WTC11 (cell line): ENCODE results near the gene GJB1. TPM values are rescaled to one million over a fixed set of nuclear protein-coding genes. Genes with fewer than 3 reads are reported as not detected.

Experiments used
- ATAC-seq: fragments of 200-7000 bp; cut with Tn5 transposase; 2 replicates; pipeline ENCODE4 v1.10.0; 2021; ENCODE audit warnings: mild to moderate bottlenecking, moderate library complexity
- CTCF ChIA-PET: fragments of 300-600 bp; sonication (Branson Sonifier 250); formaldehyde crosslinking; loops from one replicate; lab custom pipeline; 2021; ENCODE audit warnings: antibody characterized with exemption; lab: Charles Lee
- POLR2A ChIA-PET: fragments of 350-600 bp; sonication (Branson Sonifier 250); formaldehyde crosslinking; loops from one replicate; lab custom pipeline; 2021; ENCODE audit warnings: antibody characterized with exemption; lab: Charles Lee
- DNase-seq: peaks from one replicate; pipeline ENCODE4 v3.0.0; 2021; ENCODE audit warnings: low spot score
- H3K27ac Mint-ChIP-seq: 2 replicates; pipeline ENCODE4 v1.8.0; 2021; ENCODE audit warnings: mixed read lengths
- H3K27me3 Mint-ChIP-seq: 2 replicates; pipeline ENCODE4 v1.8.0; 2021; ENCODE audit warnings: low read depth, mild to moderate bottlenecking, moderate library complexity, mixed read lengths
- H3K36me3 Mint-ChIP-seq: 2 replicates; pipeline ENCODE4 v1.8.0; 2021; ENCODE audit warnings: mixed read lengths
- H3K4me1 Mint-ChIP-seq: 2 replicates; pipeline ENCODE4 v1.8.0; 2022; ENCODE audit warnings: mixed read lengths
- H3K4me3 Mint-ChIP-seq: 2 replicates; pipeline ENCODE4 v1.8.0; 2021; ENCODE audit warnings: mild to moderate bottlenecking, moderate library complexity, mixed read lengths
- H3K9me3 Mint-ChIP-seq: 2 replicates; pipeline ENCODE4 v1.8.0; 2021; ENCODE audit warnings: mixed read lengths
- ATF1 ChIP-seq: sonication (generic); formaldehyde crosslinking; IDR thresholded peaks from 2 replicates; pipeline ENCODE4 v1.8.1; 2023; ENCODE audit warnings: mild to moderate bottlenecking, moderate library complexity, missing genetic modification reagents
- ELF4 ChIP-seq: sonication (generic); formaldehyde crosslinking; IDR thresholded peaks from 2 replicates; pipeline ENCODE4 v1.8.1; 2022; ENCODE audit warnings: low read depth, mild to moderate bottlenecking, moderate library complexity, missing genetic modification reagents
- FOXJ3 ChIP-seq: sonication (generic); formaldehyde crosslinking; IDR thresholded peaks from 2 replicates; pipeline ENCODE4 v1.9.0; 2021; ENCODE audit warnings: missing genetic modification reagents, mild to moderate bottlenecking, borderline replicate concordance
- GTF2I ChIP-seq: fragments of 250-450 bp; sonication (Bioruptor Pico); conservative IDR thresholded peaks from 2 replicates; pipeline ENCODE4 v1.4.0; 2021; ENCODE audit warnings: mild to moderate bottlenecking
- HMGA2 ChIP-seq: fragments of 250-450 bp; sonication (Bioruptor Pico); IDR thresholded peaks from 2 replicates; pipeline ENCODE4 v1.4.0; 2021; ENCODE audit warnings: mild to moderate bottlenecking, moderate library complexity
- NFE2L1 ChIP-seq: sonication (generic); formaldehyde crosslinking; IDR thresholded peaks from 2 replicates; pipeline ENCODE4 v1.8.1; 2023; ENCODE audit warnings: missing genetic modification reagents
- OVOL2 ChIP-seq: fragments of 250-450 bp; sonication (Bioruptor Pico); IDR thresholded peaks from 2 replicates; pipeline ENCODE4 v1.9.0; 2021; ENCODE audit warnings: mild to moderate bottlenecking, borderline replicate concordance
- SMAD3 ChIP-seq: sonication (generic); formaldehyde crosslinking; IDR thresholded peaks from 2 replicates; pipeline ENCODE4 v1.8.0; 2022; ENCODE audit warnings: missing genetic modification reagents, mild to moderate bottlenecking, borderline replicate concordance
- SMAD4 ChIP-seq: sonication (generic); formaldehyde crosslinking; IDR thresholded peaks from 2 replicates; pipeline ENCODE4 v1.8.0; 2022; ENCODE audit warnings: mild to moderate bottlenecking, missing genetic modification reagents
- SOX15 ChIP-seq: fragments of 250-450 bp; sonication (Bioruptor Pico); IDR thresholded peaks from 2 replicates; pipeline ENCODE4 v1.9.0; 2021; ENCODE audit warnings: mild to moderate bottlenecking
- TP53 ChIP-seq: sonication (generic); formaldehyde crosslinking; IDR thresholded peaks from 2 replicates; pipeline ENCODE4 v1.8.1; 2023; ENCODE audit warnings: mild to moderate bottlenecking, missing genetic modification reagents
- ZNF121 ChIP-seq: sonication (generic); formaldehyde crosslinking; IDR thresholded peaks from 2 replicates; pipeline ENCODE4 v1.8.0; 2023; ENCODE audit warnings: missing genetic modification reagents
- ZNF219 ChIP-seq: sonication (generic); formaldehyde crosslinking; IDR thresholded peaks from 2 replicates; pipeline ENCODE4 v1.8.0; 2023; ENCODE audit warnings: missing genetic modification reagents, mild to moderate bottlenecking, borderline replicate concordance
- ZNF232 ChIP-seq: sonication (generic); formaldehyde crosslinking; IDR thresholded peaks from 2 replicates; pipeline ENCODE4 v1.8.0; 2022; ENCODE audit warnings: mild to moderate bottlenecking, missing genetic modification reagents
- ZNF423 ChIP-seq: fragments of 250-450 bp; sonication (Bioruptor Pico); IDR thresholded peaks from 2 replicates; pipeline ENCODE4 v2.1.2; 2022; ENCODE audit warnings: mild to moderate bottlenecking, moderate library complexity
- ZNF671 ChIP-seq: fragments of 250-450 bp; sonication (Bioruptor Pico); IDR thresholded peaks from 2 replicates; pipeline ENCODE4 v1.8.0; 2021; ENCODE audit warnings: mild to moderate bottlenecking
- total RNA-seq: library from RNA; stranded (reverse); gene quantifications from 3 replicates; pipeline ENCODE4 v1.2.3, GENCODE V29; 2021
- TF ChIP-seq, protein P1 (sequence below): sonication (generic); formaldehyde crosslinking; IDR thresholded peaks from 2 replicates; pipeline ENCODE4 v1.8.1; 2022; ENCODE audit warnings: low read depth, mild to moderate bottlenecking, moderate library complexity, missing genetic modification reagents, borderline replicate concordance
- TF ChIP-seq, protein P2 (sequence below): sonication (generic); formaldehyde crosslinking; IDR thresholded peaks from 2 replicates; pipeline ENCODE4 v1.8.1; 2023; ENCODE audit warnings: mild to moderate bottlenecking, missing genetic modification reagents
- TF ChIP-seq, protein P3 (sequence below): fragments of 250-450 bp; sonication (Bioruptor Pico); conservative IDR thresholded peaks from 2 replicates; pipeline ENCODE4 v1.9.0; 2021; ENCODE audit warnings: mild to moderate bottlenecking
- TF ChIP-seq, protein P4 (sequence below): sonication (generic); formaldehyde crosslinking; IDR thresholded peaks from 2 replicates; pipeline ENCODE4 v1.8.0; 2022; ENCODE audit warnings: mild to moderate bottlenecking, missing genetic modification reagents
- TF ChIP-seq, protein P5 (sequence below): sonication (generic); formaldehyde crosslinking; IDR thresholded peaks from 2 replicates; pipeline ENCODE4 v1.8.0; 2022; ENCODE audit warnings: mild to moderate bottlenecking, missing genetic modification reagents

The GJB1 gene
- total RNA-seq, 1 experiment from 2014 or later = 0.17 TPM

DNA sequence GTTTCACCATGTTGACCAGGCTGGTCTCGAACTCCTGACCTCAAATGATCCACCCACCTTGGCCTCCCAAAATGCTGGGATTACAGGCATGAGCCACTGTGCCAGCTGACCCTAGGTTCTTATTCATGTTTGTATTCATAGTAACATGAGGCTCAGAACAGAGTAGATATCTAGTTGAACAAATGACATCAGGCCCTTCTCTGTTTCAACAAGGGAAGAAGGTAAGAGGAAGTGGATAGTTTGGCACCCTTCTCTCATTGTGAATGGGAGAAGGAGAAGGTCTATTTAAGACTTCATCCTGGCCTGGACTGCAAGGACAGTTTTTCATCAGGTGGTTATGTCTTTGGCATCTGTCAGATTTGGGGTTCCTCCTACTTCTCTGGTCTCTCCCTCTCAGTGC, 13.8 kb downstream of the GJB1 start:
- ChIA-PET CTCF (no interaction called here), POLR2A (no interaction called here)
- ATAC-seq (no peak), DNase-seq (no peak)
- no peaks in the 10 kb centered on the region for H3K4me1 Mint-ChIP-seq
- peaks cover 21% of the 10 kb centered on the region for H3K36me3 Mint-ChIP-seq
- H3K27me3 Mint-ChIP-seq = no peaks in the 10 kb centered on the region
- no peak overlapping the region for H3K27ac Mint-ChIP-seq
- no peak overlapping the region for H3K4me3 Mint-ChIP-seq
- TF ChIP-seq, protein P1, sequence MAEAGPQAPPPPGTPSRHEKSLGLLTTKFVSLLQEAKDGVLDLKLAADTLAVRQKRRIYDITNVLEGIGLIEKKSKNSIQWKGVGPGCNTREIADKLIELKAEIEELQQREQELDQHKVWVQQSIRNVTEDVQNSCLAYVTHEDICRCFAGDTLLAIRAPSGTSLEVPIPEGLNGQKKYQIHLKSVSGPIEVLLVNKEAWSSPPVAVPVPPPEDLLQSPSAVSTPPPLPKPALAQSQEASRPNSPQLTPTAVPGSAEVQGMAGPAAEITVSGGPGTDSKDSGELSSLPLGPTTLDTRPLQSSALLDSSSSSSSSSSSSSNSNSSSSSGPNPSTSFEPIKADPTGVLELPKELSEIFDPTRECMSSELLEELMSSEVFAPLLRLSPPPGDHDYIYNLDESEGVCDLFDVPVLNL = no peak
- TF ChIP-seq, protein P2, sequence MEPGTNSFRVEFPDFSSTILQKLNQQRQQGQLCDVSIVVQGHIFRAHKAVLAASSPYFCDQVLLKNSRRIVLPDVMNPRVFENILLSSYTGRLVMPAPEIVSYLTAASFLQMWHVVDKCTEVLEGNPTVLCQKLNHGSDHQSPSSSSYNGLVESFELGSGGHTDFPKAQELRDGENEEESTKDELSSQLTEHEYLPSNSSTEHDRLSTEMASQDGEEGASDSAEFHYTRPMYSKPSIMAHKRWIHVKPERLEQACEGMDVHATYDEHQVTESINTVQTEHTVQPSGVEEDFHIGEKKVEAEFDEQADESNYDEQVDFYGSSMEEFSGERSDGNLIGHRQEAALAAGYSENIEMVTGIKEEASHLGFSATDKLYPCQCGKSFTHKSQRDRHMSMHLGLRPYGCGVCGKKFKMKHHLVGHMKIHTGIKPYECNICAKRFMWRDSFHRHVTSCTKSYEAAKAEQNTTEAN (CRISPR knock-in tag) = no peak
- TF ChIP-seq GTF2I (CRISPR knock-in tag) (no peak), NFE2L1 (CRISPR knock-in tag) (no peak), OVOL2 (CRISPR knock-in tag) (no peak), ZNF219 (CRISPR knock-in tag) (no peak), ATF1 (CRISPR knock-in tag) (no peak), ZNF121 (no peak), SOX15 (CRISPR knock-in tag) (no peak), ZNF232 (CRISPR knock-in tag) (no peak), FOXJ3 (CRISPR knock-in tag) (no peak), SMAD4 (CRISPR knock-in tag) (no peak), TP53 (CRISPR knock-in tag) (no peak), ELF4 (CRISPR knock-in tag) (no peak), ZNF423 (CRISPR knock-in tag) (no peak)
- TF ChIP-seq, protein P3, sequence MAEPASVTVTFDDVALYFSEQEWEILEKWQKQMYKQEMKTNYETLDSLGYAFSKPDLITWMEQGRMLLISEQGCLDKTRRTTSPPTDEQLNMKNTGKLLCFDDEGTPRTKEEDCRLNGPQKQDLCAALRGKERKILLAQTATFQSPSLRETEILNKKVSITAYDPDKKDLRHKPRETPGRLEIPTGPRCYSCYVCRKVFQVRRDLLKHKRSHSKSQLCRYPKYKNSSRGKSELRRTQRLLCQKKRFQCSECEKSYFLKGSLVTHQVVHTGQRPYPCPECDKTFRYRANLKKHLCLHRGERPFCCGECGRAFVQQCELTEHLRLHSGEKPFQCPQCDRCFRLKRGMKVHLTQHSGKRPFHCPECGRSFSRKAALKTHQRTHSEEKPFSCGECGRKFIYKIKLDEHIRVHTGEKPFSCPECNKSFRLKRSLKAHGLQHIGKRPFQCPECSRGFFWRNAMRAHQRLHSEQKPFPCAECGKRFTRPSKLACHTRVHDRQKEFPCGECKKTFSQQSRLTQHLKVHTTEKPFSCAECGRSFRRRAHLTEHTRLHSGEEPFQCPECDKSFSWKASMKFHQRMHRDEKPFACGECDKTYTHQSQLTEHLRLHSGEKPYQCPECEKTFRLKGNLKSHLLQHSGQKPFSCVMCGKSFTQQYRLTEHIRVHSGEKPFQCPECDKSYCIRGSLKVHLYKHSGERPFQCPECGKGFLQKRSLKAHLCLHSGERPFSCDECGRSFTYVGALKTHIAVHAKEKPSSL (CRISPR knock-in tag) = no peak
- TF ChIP-seq, protein P4, sequence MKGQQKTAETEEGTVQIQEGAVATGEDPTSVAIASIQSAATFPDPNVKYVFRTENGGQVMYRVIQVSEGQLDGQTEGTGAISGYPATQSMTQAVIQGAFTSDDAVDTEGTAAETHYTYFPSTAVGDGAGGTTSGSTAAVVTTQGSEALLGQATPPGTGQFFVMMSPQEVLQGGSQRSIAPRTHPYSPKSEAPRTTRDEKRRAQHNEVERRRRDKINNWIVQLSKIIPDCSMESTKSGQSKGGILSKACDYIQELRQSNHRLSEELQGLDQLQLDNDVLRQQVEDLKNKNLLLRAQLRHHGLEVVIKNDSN = no peak
- no peaks in the 10 kb centered on the region for H3K9me3 Mint-ChIP-seq

DNA sequence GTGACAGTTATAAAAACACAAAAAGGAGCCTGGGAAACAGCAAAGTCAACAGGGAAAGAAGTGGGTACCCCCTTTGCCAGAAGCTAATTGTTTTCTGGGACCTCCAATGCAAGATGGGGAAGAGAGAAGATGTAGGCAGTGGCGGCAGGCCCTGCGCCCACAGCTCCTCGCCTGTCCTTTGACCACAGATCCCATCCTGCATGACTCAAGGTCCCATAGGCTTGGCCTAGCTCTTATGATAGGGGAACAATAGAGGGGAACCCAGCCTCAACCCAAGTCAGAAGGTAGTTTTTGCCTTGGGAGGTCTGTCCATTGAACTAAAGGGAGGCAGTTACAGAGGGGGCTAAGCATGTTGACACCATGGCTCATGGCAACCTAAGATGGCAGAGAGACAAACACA, 16.8 kb downstream of the GJB1 start:
- no peaks in the 10 kb centered on the region for H3K27me3 Mint-ChIP-seq
- CTCF ChIA-PET = no interaction called here
- no peaks in the 10 kb centered on the region for H3K4me1 Mint-ChIP-seq
- ATAC-seq (no peak), DNase-seq (no peak)
- peak overlapping the region; percentile 49; the same call in 1 of the 2 replicates for H3K27ac Mint-ChIP-seq
- no peaks in the 10 kb centered on the region for H3K9me3 Mint-ChIP-seq
- no peak for TF ChIP-seq SMAD3 (CRISPR knock-in tag)
- TF ChIP-seq, protein P5, sequence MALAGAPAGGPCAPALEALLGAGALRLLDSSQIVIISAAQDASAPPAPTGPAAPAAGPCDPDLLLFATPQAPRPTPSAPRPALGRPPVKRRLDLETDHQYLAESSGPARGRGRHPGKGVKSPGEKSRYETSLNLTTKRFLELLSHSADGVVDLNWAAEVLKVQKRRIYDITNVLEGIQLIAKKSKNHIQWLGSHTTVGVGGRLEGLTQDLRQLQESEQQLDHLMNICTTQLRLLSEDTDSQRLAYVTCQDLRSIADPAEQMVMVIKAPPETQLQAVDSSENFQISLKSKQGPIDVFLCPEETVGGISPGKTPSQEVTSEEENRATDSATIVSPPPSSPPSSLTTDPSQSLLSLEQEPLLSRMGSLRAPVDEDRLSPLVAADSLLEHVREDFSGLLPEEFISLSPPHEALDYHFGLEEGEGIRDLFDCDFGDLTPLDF = no peak
- TF ChIP-seq ZNF671 (CRISPR knock-in tag) = no peak
- TF ChIP-seq HMGA2 (CRISPR knock-in tag) = no peak
- H3K36me3 Mint-ChIP-seq = peaks cover 49% of the 10 kb centered on the region
- H3K4me3 Mint-ChIP-seq = no peak overlapping the region
- POLR2A ChIA-PET = interaction anchor here (1.0 kb wide), 1 partner anchor 44 kb away, joined by 3 read pairs; the partner anchor contains the start of gene NONO
